Hepatic stellate cell (primary cell): ENCODE data around the gene POU5F1.
A peak's percentile ranks its signal among the peaks of the same experiment; 100 is the strongest.
"Not testable (repeated sequence)": the region's sequence is repeated elsewhere in the genome, so short reads cannot be mapped to it uniquely, and the experiment has no call there.

Experiments used
- DNase-seq: peaks from one replicate; pipeline ENCODE4 v3.0.0; 2011; ENCODE audit warnings: low spot score

POU5F1 gene

GRCh38 chr6:31190488-31190887, 20.0 kb upstream of the POU5F1 start:
- no peak for DNase-seq

DNA sequence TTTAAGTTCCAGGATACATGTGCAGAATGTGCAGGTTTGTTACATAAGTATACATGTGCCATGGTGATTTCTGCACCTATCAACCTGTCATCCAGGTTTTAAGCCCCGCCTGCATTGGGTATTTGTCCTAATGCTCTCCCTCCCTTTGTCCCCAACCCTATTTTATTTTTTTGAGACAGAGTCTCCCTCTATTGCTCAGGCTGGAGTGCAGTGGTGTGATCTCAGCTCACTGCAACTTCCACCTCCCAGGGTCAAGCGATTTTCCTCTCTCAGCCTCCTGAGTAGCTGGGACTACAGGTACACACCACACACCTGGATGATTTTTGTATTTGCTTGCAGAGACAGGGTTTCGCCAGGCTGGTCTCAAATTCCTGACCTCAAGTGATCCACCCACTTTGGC, 18.7 kb upstream of the POU5F1 start:
- DNase-seq = not testable (repeated sequence)

GRCh38 chr6:31187780-31188194, 17.3 kb upstream of the POU5F1 start:
- no peak for DNase-seq

DNA sequence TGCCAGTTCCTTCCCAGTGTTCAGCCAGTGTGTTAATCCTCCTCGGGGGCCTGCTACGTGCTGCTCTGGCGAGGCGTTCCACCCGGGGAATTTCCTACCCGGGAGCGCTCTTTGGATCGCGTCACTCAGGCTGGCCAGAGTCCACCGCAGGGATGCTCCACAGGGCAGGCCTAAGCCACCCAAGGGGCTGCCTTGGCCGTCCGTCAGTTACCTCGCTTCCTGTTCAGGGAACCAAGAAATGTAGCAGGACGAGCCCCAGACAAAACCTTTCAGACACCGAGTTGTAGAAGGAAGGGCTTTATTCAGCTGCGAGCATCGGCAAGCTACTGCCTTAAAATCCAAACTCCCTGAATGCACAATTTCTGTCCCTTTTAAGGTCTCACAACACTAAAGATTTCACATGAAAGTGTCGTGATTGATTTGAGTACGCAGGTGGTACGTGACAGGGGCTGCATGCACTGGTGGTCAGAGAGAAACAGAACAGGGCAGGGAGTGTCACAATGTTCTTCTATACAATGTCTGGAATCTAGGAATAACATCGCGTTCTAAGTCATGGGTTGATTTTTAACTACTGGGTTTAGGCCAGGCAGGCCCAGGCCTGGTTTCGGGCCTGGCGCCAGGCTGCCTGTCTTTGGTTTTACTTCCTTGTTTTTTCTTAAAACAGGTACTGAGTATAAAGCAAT, 15.7 kb upstream of the POU5F1 start:
- no peak for DNase-seq

GRCh38 chr6:31185695-31186051, 15.2 kb upstream of the POU5F1 start:
- DNase-seq = not testable (repeated sequence)

- not testable (repeated sequence) for DNase-seq
These were observed 13.4 kb upstream of the POU5F1 start for GRCh38 chr6:31183859-31184258.

GRCh38 chr6:31183287-31183686, 12.8 kb upstream of the POU5F1 start:
- not testable (repeated sequence) for DNase-seq

GRCh38 chr6:31180500-31180899, 10.0 kb upstream of the POU5F1 start:
- DNase-seq = peak; percentile 97

DNA sequence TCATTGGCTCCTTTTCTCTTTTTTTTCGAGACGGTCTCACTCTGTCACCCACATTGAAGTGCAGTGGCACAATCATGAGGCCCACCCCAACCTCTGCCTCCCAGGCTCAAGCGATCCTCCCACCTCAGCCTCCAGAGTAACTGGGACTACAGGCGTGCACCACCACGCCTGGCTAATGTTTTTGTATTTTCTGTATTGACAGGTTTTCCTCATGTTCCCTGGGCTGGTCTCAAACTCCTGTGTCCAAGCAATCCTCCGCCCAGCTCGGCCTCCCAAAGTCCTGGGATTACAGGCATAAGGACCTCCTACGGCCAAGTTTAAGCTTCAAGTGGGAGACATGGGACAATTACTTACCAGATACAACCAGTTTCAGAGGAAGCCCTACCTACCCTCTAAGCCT, 9.4 kb upstream of the POU5F1 start:
- DNase-seq = no peak

DNA sequence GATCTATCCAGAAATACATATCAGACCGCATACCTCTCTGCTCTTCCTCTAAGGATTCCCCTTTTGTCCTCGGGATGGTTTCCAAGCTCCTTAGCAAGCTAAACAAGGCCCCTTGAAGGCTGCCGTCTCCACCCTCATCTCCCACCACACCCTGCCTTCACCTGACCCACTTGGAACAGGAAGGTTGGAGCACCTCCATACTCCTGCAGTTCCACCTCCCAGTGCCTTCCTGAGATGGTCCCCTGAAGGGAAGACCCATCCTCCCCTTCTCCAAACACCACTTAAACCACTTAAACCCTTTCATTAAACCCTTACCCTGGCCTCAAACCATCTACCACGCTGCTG, 8.5 kb upstream of the POU5F1 start:
- no peak for DNase-seq

DNA sequence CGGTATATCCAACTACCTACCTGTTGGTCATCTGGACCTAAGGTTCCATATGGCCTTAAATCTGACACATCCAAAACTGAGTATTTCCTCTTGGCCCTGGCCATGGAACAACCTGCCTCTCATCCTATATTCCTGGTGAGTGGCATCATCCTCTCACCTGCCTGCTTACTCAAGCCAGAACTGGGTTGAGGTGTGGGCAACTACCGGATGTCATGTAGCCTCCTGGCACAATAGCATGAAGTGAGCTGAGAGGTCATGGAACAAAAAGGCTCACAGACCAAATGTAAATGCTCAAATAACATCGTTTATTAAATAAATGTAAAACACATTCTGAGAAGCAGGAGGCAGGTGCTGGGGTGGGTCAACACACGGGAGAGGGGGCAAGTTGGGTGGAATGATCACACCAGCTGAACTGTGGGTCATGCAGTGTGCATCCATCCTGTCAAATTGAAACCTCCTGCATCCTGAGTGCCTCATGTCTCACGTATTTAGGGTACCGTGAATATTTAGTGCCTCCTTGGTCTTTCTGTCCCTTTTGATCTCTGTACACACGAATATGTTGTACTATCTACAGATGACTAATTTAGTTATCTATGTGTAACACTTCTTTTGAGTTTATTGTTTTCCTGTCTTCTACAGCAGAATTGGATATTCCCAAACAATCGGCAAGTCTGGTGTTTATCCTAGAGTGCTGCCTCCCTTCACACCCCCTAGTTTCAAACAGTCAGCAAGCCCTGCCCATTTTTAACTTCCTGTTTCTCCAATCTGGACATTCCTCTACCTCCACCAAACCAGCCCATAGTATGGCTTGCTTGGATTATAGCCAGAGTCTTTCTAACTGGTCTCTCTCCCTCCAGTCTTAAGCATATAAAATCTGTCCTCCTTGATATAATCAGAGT, 7.9 kb upstream of the POU5F1 start:
- DNase-seq = peak; percentile 46

DNA sequence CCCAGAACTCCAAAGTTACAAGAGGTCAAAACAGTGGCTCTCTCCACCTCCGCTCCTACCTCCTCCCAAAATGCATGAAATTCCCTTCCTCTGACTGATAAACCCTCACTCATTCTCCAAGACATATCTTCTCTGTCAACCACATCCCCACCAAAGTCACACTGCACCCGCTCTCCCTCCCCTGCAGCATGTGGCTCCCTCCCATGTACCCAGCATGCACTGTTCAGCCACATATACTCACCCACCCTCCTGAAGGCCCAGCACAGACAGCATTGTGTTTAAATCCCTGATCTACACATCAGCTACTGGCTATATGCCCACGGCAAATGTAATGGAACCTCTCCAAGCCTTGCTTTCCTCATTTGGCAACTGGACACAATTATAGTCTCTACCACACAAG, 5.5 kb upstream of the POU5F1 start:
- DNase-seq = peak; percentile 92

- DNase-seq = no peak
These were observed 3.9 kb upstream of the POU5F1 start for GRCh38 chr6:31174378-31174777.

GRCh38 chr6:31173406-31173805, 2.9 kb upstream of the POU5F1 start:
- DNase-seq = no peak

DNA sequence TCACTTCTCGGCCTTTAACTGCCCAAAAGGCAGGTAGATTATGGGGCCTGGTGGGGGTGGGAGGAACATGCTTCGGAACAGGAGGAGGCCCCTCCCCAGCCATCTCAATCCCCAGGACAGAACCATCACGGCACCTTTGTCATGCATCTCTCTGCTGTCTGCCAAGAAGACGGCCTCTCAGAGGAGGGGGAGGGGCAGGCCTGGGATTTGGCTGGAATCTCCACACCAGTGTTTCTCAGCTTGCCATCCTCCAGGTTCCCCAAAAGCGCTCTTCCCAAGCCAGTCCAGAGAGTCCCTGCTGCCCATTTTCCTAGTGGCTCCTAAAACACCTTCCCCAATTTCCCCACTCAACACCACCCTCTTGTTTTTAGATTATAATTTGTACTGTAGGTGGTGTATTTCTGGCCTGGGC, 2.5 kb upstream of the POU5F1 start:
- no peak for DNase-seq

DNA sequence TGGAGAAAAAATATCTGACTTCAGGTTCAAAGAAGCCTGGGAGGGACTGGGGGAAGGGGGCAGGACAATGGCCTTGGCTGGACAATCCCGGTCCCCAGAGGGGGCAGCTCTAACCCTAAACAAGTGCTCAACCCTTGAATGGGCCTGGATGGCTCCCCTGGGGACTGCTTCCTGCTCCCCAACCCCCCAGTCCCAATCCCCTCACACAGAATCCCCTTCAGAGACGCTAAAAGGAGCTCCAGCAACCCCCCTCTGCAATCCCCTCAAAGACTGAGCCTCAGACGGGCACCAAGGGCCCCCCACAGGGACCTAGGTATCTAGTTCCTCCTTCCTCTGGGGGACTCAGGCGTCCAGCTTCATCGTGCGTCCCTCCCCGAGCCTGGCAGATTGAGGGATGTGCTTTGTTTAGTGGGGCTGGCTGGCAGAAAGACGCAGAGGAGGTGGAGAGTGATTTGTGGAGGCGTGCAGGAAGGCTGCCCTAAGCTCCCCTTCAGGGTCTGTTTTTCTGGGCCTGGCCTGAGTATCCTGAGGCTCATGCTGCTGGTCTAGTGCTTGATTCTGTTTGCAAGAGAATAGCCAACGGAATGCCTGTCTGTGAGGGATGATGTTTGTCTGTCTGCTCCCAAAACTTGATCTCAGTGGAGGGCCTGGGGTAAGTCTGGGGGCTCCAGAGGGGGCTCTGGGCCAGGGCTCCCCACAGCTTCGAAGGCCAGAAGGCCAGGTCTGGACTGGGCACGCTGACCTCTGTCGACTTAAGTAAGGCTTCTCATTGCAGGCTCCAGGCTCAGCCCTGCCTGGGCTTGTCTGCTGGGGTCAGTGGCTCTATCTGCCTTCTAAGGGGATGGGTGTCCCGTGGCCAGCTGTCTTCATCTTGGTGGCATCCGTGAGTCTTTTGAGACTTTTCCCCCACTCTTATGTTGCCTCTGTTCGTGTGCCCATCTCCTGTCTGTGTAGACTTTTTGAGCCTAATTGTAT, 1.7 kb upstream of the POU5F1 start:
- DNase-seq = no peak

DNA sequence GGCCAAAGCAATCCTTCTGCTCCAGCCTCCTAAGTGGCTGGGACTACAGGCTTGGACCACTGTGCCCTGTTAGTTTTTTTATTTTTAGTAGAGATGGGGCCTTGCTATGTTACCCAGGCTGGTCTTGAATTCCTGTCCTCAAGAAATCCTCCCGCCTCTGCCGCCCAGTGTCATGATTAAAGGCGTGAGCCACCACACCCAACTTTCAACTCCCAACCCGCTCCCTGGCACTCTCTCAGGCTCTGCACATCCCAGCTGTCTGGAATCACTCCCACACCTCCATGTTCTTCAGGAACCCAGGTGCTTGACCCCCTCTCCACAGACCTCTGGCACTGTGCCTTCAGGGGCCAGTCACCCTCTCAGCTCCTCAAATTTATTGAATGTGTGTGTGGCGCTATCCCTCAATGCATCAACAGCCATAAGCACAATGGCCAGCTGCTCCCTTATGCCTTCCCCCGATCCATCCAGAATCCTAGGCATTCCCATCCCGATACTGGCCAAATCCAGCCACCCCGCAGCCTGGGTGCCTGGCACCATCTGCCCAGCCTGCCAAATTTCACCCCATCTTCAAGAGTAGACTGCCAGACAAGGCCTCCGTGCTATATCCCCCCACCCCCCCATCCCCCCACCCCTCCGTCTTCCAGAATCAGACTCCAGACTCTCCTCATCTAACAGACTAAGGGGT, 647 bp upstream of the POU5F1 start:
- no peak for DNase-seq

DNA sequence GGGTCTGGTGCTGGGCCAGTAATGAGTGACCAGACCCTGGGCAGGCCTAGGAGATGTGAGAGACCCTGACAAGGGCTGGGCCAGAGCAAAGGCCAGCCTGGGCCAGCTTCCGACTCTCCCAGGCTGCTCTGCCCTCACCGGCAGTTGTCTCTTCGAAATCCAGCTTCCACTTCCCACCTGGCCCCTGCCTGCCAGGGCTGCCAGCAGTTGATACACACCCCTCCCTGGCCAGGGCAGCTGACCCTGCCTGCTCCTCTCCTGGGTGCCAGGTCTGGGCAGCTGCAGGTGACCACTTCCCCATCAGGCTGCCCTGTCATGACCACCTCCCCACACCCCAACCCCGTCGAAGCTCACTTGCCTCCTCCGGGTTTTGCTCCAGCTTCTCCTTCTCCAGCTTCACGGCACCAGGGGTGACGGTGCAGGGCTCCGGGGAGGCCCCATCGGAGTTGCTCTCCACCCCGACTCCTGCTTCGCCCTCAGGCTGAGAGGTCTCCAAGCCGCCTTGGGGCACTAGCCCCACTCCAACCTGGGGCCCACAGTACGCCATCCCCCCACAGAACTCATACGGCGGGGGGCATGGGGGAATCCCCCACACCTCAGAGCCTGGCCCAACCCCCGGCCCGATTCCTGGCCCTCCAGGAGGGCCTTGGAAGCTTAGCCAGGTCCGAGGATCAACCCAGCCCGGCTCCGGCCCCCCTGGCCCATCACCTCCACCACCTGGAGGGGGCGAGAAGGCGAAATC, 453 bp downstream of the POU5F1 start:
- DNase-seq = not testable (repeated sequence)

- DNase-seq = no peak
These were observed 1.2 kb downstream of the POU5F1 start for GRCh38 chr6:31169123-31169857.

DNA sequence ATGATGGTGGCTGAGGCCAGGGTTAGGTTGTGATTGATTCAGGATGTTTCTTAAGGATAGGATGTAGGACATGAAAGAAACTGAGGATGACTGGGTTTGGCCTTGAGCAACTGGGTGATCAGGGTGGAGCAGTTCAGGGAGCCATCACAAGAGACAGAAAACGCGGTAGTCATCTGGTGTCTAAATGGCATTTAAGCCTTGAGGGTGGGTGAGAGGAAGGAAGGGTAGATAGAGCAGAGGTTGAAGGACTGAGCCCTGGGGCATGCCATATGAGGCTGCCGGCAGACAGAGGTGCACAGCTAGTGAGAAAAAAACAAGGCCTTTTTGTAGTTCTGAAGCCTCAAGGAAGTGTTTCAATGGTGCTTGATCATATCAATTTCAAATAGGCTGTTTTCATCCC, 1.9 kb downstream of the POU5F1 start:
- no peak for DNase-seq
